HPDE6-E6E7 (cell line): ENCODE data around the gene OTOP1.
"Not testable (repeated sequence)": the region's sequence is repeated elsewhere in the genome, so short reads cannot be mapped to it uniquely, and the experiment has no call there.

ENCODE experiments used
- DNase-seq: peaks from one replicate; pipeline ENCODE4 v3.0.0; 2011; ENCODE audit warnings: missing footprints; ENCODE audit errors: extremely low spot score

Gene OTOP1

DNA sequence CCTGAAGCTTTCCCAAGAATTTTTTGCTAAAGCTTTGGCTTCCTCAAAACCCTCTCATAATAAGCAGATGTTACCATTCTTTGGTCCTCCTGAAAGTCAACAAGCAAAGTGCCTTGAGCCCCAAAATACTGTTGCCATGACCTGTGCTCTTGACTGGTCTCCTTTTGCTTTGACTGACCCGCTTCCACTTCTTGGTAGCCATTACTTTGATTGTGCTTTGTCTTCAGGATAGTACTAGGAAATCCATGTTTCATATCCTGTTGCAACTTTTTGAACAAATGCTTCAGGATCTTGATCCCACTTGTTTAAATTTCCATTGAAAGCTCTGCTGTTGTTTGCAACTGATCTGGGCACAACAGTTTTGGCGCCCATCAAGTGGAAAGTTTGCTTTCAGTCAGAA is 6.9 kb upstream of the OTOP1 start:
- no peak for DNase-seq

GRCh38 chr4:4228356-4228668 is 1.6 kb upstream of the OTOP1 start:
- DNase-seq = no peak

DNA sequence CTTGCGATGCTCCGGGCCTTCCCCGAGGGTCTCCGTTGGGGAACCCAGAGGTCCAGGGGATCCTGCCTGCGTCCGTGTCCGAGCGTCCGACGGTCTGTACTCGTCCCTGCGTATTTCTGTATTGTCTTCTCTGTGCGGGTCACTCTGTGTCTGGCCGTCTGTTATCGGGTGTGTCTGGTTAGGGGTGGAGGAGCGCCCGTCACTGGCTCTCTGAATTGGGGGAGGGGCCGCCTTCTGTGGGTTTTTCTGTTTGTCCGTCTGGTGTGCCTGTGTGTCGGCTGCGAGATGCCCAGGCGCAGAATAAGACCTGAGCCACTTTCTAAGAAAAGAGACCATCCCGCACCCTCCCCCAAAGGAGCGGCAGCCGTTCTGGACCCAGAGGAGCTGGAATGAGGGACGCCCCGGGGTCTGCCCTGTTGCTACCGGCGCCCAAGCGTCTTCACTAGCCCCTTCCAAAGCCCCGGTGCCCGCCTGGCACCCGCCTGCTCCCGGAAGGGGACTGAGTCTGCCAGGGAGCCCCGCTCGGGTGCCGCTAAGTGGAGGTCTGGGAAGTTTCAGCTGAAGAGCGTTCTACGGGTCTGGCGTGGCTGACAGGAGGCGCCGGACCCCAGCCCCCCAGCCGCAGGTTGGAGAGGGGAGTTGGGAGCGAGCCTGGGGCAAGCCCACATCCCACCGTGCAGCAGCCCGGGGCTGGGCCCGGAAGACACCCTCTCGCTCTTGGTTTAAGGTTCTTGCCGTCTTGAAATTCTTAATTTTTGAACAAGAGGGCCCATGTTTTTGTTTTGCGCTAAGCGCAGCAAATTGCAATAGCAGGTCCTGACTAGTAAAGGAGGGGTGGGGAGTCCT is 1.0 kb upstream of the OTOP1 start:
- DNase-seq = no peak

DNA sequence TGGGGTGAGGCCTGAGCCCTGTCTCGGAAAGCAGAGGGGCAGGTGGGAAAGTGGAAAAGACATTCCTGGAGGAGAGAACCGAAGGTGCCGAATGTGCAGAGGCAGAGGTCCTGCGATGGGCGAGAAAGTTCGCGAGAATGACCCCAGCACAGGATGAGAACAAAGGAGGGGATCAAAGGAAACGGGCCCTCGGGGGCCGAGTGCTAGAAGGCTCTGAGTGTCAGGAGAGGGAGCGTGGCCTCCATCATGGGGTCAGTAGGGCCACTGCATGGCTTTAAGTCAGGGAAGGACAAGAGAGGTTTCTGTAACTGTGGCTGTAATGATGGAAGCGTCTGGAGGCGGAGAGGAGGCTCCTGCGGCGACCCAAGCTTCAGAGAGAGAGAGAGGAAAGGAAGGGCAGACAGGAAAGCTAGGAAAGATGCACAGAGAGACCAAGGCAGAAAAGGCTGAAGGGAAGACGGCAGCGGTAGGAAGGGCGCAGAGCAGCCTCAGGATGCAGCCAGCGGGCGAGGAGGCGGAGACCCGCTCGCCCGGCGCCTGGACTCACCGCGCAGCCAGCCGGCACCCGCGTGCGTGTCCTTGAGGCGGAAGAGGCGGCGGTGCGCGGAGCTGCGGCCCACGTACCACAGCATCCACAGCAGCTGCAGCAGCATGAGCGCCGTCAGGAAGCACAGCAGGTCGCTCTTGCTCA is 669 bp downstream of the OTOP1 start:
- DNase-seq = no peak

DNA sequence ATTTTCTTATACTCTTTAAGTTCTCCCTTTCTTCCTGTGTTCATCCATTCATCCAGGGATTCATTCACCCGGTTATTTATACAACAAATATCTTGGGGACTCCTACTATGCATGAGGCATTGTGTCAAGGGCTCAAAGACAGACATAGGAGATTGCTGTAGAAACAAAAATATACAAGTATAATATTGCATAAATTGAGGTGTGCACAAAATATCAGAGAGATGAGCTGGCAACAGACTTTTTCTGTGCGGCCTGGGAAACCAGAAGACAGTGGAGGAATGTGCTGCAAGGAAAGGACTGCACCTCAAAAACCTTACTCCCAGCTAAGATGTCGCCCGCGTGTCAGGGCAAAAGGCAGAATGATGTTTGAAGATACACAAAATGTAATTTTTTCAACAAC is 9.6 kb downstream of the OTOP1 start:
- DNase-seq = no peak

DNA sequence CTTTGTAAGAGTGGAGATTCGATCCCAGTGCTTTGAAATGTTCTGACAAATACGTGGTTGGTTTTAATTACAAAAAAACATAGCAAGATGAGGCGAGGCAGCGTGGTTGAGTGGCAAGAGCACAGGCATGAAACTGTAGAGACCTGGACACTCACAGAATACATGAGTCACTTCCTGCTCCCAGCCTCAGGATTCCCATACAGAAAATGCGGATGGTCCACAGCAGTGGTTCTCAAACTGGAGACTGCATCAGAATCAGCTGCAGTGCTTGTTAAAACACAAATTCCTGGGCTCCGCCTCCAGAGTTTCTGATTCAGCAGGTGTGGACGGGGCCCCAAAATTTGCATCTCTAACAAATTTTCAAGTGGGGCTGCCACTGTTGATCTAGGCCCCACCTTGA is 10.1 kb downstream of the OTOP1 start:
- no peak for DNase-seq

DNA sequence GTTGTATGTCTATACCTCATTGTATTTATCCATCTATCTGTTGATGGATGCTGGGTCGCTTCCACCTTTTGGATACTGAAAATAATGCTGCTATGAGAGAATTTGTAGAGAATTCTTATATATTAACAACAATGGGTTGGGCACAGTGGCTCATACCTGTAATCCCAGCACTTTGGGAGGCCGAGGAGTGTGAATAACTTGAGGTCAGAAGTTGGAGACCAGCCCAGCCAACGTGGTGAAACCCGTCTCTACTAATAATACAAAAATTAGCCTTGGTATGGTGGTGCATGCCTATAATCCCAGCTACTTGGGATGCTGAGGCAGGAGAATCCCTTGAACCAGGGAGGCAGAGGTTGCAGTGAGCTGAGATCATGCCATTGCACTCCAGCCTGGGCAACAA is 13.1 kb downstream of the OTOP1 start:
- not testable (repeated sequence) for DNase-seq

DNA sequence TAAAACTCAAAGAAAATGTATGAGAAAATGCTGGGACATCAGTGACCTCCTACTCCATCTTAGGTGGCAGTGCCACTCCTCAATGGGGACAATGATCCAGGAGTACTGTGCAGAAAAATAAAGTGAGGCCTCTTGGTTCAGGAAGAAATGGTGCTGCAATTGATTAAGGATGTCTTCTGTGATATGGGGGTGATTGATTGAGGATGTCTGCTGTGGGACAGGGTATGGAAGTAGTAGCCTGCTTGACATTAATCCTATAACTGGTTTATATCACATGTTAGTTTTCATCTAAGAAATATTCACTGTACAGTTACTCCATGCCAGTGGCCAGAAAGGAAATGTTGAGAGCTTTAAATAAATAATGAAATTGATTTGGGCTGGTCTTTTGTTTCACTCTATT is 20.5 kb downstream of the OTOP1 start:
- DNase-seq = no peak

DNA sequence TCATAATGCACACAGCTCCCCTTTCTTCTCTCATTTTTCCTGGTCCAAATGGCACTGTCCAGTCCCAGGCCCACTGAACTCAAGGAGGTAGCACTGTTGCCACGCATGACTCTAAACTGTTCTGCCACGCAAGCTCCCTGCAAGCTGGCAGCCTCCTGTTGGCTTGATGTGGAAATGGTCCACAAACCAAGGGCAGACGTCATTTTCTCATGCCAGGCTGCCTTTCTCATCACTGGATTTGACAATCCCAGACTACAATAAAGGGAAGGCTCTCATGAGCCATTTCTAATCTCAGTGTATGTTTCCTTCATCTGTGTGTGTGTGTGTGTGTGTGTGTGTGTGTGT is 22.4 kb downstream of the OTOP1 start:
- no peak for DNase-seq

DNA sequence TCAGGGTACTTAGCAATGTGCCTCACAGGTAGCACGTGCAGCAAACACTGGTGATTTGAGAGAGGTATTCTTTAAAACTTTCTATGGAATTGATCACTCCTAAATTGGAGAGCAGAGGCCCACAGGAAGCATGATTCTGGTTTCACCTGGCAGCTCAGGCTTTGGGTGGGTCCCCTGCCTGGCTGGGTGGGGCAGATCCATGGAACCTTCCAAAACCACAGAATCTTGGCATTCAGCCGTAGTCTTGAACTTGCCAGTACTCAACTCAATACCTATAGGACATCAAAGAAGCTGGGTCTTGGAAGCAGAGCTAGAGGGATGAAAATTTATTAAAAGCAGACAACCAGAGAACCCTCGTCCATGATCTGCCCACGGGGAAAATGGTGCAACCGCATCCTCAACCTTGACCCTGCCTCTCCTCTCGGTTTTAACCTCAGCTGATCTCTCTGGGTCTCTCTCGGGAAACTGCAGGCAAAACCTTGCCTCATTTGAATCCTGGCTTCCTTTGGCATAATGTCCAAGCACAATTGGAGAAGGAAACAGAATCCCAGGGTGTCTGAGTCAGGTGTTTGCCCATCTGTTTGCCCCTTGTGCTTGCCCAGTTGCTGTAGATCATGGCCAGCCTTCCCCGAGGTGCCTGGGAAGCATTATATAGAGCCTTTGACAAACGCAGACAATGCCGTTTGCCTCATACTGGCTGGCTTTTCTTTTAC is 22.9 kb downstream of the OTOP1 start:
- DNase-seq = no peak

DNA sequence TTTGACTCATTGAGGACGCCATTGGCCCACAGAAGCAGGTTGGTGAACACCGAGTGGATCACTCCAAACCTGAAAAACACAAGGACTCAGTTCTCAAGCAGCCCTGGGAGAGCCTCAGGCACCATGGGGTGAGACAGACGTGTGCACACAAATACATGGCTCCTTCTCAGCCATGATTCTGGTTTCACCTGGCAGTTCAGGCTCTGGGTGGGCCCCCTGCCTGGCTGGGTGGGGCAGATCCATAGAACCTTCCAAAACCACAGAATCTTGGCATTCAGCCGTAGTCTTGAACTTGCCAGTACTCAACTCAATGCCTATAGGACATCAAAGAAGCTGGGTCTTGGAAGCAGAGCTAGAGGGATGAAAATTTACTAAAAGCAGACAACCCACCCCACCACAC is 24.2 kb downstream of the OTOP1 start:
- DNase-seq = no peak

- DNase-seq = no peak
Measured at GRCh38 chr4:4200624-4201023, 26.1 kb downstream of the OTOP1 start.

- no peak for DNase-seq
Measured at GRCh38 chr4:4195354-4195753, 31.4 kb downstream of the OTOP1 start.

DNA sequence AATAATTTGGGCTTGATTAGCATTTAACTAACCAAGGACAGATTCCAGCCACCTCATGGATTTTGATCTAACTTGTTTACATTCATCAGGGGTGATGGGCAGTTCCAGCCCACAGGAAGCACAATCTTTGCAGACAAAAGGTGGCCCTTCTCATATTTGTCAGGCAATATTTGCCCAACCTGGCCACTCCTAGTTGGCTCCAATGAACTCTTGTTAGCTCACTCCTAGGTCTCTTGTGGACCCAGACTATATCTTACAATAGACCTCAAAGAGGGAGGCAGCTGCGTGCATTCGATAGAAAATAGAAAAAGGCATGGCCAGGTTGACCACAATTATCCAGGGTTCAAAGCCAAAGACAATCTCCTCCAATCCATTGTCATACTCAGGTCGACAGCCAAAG is 38.2 kb downstream of the OTOP1 start:
- not testable (repeated sequence) for DNase-seq

DNA sequence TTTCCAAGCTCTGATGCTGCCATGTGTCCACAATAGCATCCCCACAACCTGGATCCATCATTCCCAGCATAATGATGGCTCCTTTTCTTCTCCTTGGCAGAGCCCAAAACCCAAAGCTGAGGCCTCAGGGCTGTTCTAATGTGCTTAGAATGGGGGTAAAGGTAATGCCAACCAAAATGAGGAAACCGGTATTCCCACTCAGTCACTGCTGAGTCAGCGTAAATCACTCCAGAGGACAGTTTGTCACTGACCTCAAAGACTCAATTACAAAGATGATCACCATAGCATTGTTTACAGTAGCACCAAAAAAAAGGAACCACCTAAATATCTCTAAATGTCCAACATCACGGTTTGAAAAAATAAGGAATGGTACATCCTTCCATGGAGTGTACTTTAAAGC is 41.2 kb downstream of the OTOP1 start:
- DNase-seq = no peak

GRCh38 chr4:4182835-4183568 is 43.7 kb downstream of the OTOP1 start:
- no peak for DNase-seq

- no peak for DNase-seq
Measured at GRCh38 chr4:4170596-4171150, 56.1 kb downstream of the OTOP1 start.

GRCh38 chr4:4167981-4168780 is 58.5 kb downstream of the OTOP1 start:
- DNase-seq = not testable (repeated sequence)

GRCh38 chr4:4166986-4167385 is 59.7 kb downstream of the OTOP1 start:
- not testable (repeated sequence) for DNase-seq

GRCh38 chr4:4165701-4166392 is 60.9 kb downstream of the OTOP1 start:
- DNase-seq = not testable (repeated sequence)
